Activated CD4-positive, alpha-beta T cell treated with anti-CD3 and anti-CD28 coated beads, Interleukin-2, amount 10 ng/mL, durations not matched to agents 7 days and 5 days (primary cell): ENCODE results near the gene KCNT1. TPM values are rescaled to one million over a fixed set of nuclear protein-coding genes. Genes with fewer than 3 reads are reported as not detected.

Experiments used
- CTCF ChIA-PET: fragments of 350-600 bp; sonication (Branson Sonifier 250); formaldehyde crosslinking; loops from one replicate; lab custom pipeline; 2021; ENCODE audit warnings: antibody characterized with exemption; lab: Charles Lee
- POLR2A ChIA-PET: fragments of 350-600 bp; sonication (Branson Sonifier 250); formaldehyde crosslinking; loops from one replicate; lab custom pipeline; 2021; ENCODE audit warnings: antibody characterized with exemption; lab: Charles Lee
- DNase-seq: peaks from one replicate; pipeline ENCODE4 v3.0.0-alpha.2; 2020
- H3K27ac Mint-ChIP-seq: one replicate; pipeline ENCODE4 v1.8.0; 2021; ENCODE audit warnings: mild to moderate bottlenecking, moderate library complexity, mixed read lengths
- H3K27me3 Mint-ChIP-seq: one replicate; pipeline ENCODE4 v1.8.0; 2021; ENCODE audit warnings: mixed read lengths
- H3K36me3 Mint-ChIP-seq: one replicate; pipeline ENCODE4 v1.8.0; 2021; ENCODE audit warnings: low read depth, mixed read lengths
- H3K4me1 Mint-ChIP-seq: one replicate; pipeline ENCODE4 v1.8.0; 2021; ENCODE audit warnings: mixed read lengths
- H3K4me3 Mint-ChIP-seq: one replicate; pipeline ENCODE4 v1.8.0; 2021; ENCODE audit warnings: mild to moderate bottlenecking, moderate library complexity, mixed read lengths
- H3K9me3 Mint-ChIP-seq: one replicate; pipeline ENCODE4 v1.8.0; 2021; ENCODE audit warnings: mixed read lengths
- total RNA-seq, 2 experiments: library from RNA; stranded (reverse); gene quantifications; one replicate each; pipeline ENCODE4 v1.2.3, GENCODE V29; 2021

The KCNT1 gene
- total RNA-seq, 2 experiments from 2014 or later = 0.08 TPM; not detected in 1

- CTCF ChIA-PET = no interaction called here
- Mint-ChIP-seq H3K27ac (no peak overlapping the region), H3K36me3 (no peaks in the 10 kb centered on the region), H3K4me1 (no peaks in the 10 kb centered on the region), H3K27me3 (no peaks in the 10 kb centered on the region), H3K9me3 (no peaks in the 10 kb centered on the region), H3K4me3 (no peak overlapping the region)
- POLR2A ChIA-PET = no interaction called here
- DNase-seq = no peak
These were observed 92.0 kb downstream of the KCNT1 start for GRCh38 chr9:135794057-135794335.

- H3K27ac Mint-ChIP-seq = no peak overlapping the region
- no peaks in the 10 kb centered on the region for H3K9me3 Mint-ChIP-seq
- H3K4me3 Mint-ChIP-seq = no peak overlapping the region
- CTCF ChIA-PET = no interaction called here
- DNase-seq = no peak
- no peaks in the 10 kb centered on the region for H3K36me3 Mint-ChIP-seq
- no peaks in the 10 kb centered on the region for H3K27me3 Mint-ChIP-seq
- no peaks in the 10 kb centered on the region for H3K4me1 Mint-ChIP-seq
- POLR2A ChIA-PET = no interaction called here
These were observed 92.4 kb downstream of the KCNT1 start for GRCh38 chr9:135794361-135794885.

GRCh38 chr9:135795391-135795790, 93.4 kb downstream of the KCNT1 start:
- no peaks in the 10 kb centered on the region for H3K9me3 Mint-ChIP-seq
- CTCF ChIA-PET = no interaction called here
- H3K27me3 Mint-ChIP-seq = no peaks in the 10 kb centered on the region
- H3K4me3 Mint-ChIP-seq = no peak overlapping the region
- no peak overlapping the region for H3K27ac Mint-ChIP-seq
- POLR2A ChIA-PET = no interaction called here
- DNase-seq = no peak
- H3K36me3 Mint-ChIP-seq = no peaks in the 10 kb centered on the region
- no peaks in the 10 kb centered on the region for H3K4me1 Mint-ChIP-seq

GRCh38 chr9:135796784-135797485, 95.0 kb downstream of the KCNT1 start:
- DNase-seq = no peak
- ChIA-PET POLR2A (no interaction called here), CTCF (interaction anchor here (1.1 kb wide), 1 partner anchor 12 kb away, joined by 3 read pairs; no protein-coding TSS in a partner anchor)
- H3K27ac Mint-ChIP-seq = no peak overlapping the region
- no peaks in the 10 kb centered on the region for H3K9me3 Mint-ChIP-seq
- H3K4me3 Mint-ChIP-seq = no peak overlapping the region
- no peaks in the 10 kb centered on the region for H3K27me3 Mint-ChIP-seq
- no peaks in the 10 kb centered on the region for H3K36me3 Mint-ChIP-seq
- H3K4me1 Mint-ChIP-seq = no peaks in the 10 kb centered on the region

- no peaks in the 10 kb centered on the region for H3K27me3 Mint-ChIP-seq
- POLR2A ChIA-PET = no interaction called here
- no peaks in the 10 kb centered on the region for H3K9me3 Mint-ChIP-seq
- H3K27ac Mint-ChIP-seq = no peak overlapping the region
- no peaks in the 10 kb centered on the region for H3K4me1 Mint-ChIP-seq
- CTCF ChIA-PET = no interaction called here
- H3K36me3 Mint-ChIP-seq = no peaks in the 10 kb centered on the region
- H3K4me3 Mint-ChIP-seq = no peak overlapping the region
- no peak for DNase-seq
These were observed 95.7 kb downstream of the KCNT1 start for GRCh38 chr9:135797507-135798262.

- no peaks in the 10 kb centered on the region for H3K36me3 Mint-ChIP-seq
- POLR2A ChIA-PET = no interaction called here
- no peak overlapping the region for H3K27ac Mint-ChIP-seq
- H3K27me3 Mint-ChIP-seq = no peaks in the 10 kb centered on the region
- no peak overlapping the region for H3K4me3 Mint-ChIP-seq
- H3K9me3 Mint-ChIP-seq = no peaks in the 10 kb centered on the region
- CTCF ChIA-PET = no interaction called here
- no peak for DNase-seq
- no peaks in the 10 kb centered on the region for H3K4me1 Mint-ChIP-seq
These were observed 96.2 kb downstream of the KCNT1 start for GRCh38 chr9:135798263-135798585.

GRCh38 chr9:135799261-135799660, 97.3 kb downstream of the KCNT1 start:
- ChIA-PET POLR2A (no interaction called here), CTCF (interaction anchor here (0.6 kb wide), 1 partner anchor 46 kb away, joined by 6 read pairs; no protein-coding TSS in a partner anchor)
- no peak for DNase-seq
- H3K9me3 Mint-ChIP-seq = no peaks in the 10 kb centered on the region
- no peaks in the 10 kb centered on the region for H3K4me1 Mint-ChIP-seq
- H3K27me3 Mint-ChIP-seq = no peaks in the 10 kb centered on the region
- no peak overlapping the region for H3K4me3 Mint-ChIP-seq
- H3K27ac Mint-ChIP-seq = no peak overlapping the region
- no peaks in the 10 kb centered on the region for H3K36me3 Mint-ChIP-seq

- H3K9me3 Mint-ChIP-seq = no peaks in the 10 kb centered on the region
- H3K27me3 Mint-ChIP-seq = no peaks in the 10 kb centered on the region
- no peak overlapping the region for H3K4me3 Mint-ChIP-seq
- no peaks in the 10 kb centered on the region for H3K36me3 Mint-ChIP-seq
- CTCF ChIA-PET = interaction anchor here (1.0 kb wide), 1 partner anchor 149 kb away, joined by 3 read pairs; no protein-coding TSS in a partner anchor
- POLR2A ChIA-PET = no interaction called here
- DNase-seq = no peak
- H3K27ac Mint-ChIP-seq = no peak overlapping the region
- H3K4me1 Mint-ChIP-seq = no peaks in the 10 kb centered on the region
These were observed 99.1 kb downstream of the KCNT1 start for GRCh38 chr9:135801070-135801469.

- Mint-ChIP-seq H3K27me3 (no peaks in the 10 kb centered on the region), H3K4me3 (no peak overlapping the region), H3K27ac (no peak overlapping the region), H3K9me3 (no peaks in the 10 kb centered on the region), H3K4me1 (no peaks in the 10 kb centered on the region), H3K36me3 (no peaks in the 10 kb centered on the region)
- DNase-seq = no peak
- ChIA-PET POLR2A (interaction anchor here (0.7 kb wide), 1 partner anchor 316 kb away, joined by 3 read pairs; the partner anchor contains the start of gene TMEM250), CTCF (no interaction called here)
These were observed 101.0 kb downstream of the KCNT1 start for GRCh38 chr9:135802876-135803419.

GRCh38 chr9:135803441-135803840, 101.5 kb downstream of the KCNT1 start:
- no peak for DNase-seq
- no peak overlapping the region for H3K4me3 Mint-ChIP-seq
- ChIA-PET CTCF (no interaction called here), POLR2A (interaction anchor here (0.7 kb wide), 1 partner anchor 315 kb away, joined by 3 read pairs; the partner anchor contains the start of gene TMEM250)
- no peaks in the 10 kb centered on the region for H3K36me3 Mint-ChIP-seq
- no peaks in the 10 kb centered on the region for H3K27me3 Mint-ChIP-seq
- H3K9me3 Mint-ChIP-seq = no peaks in the 10 kb centered on the region
- H3K4me1 Mint-ChIP-seq = no peaks in the 10 kb centered on the region
- no peak overlapping the region for H3K27ac Mint-ChIP-seq

GRCh38 chr9:135804581-135805421, 102.8 kb downstream of the KCNT1 start:
- POLR2A ChIA-PET = no interaction called here
- H3K27ac Mint-ChIP-seq = no peak overlapping the region
- H3K27me3 Mint-ChIP-seq = no peaks in the 10 kb centered on the region
- no peak overlapping the region for H3K4me3 Mint-ChIP-seq
- CTCF ChIA-PET = no interaction called here
- H3K4me1 Mint-ChIP-seq = no peaks in the 10 kb centered on the region
- H3K9me3 Mint-ChIP-seq = no peaks in the 10 kb centered on the region
- no peak for DNase-seq
- H3K36me3 Mint-ChIP-seq = no peaks in the 10 kb centered on the region

GRCh38 chr9:135805422-135806022, 103.5 kb downstream of the KCNT1 start:
- H3K9me3 Mint-ChIP-seq = no peaks in the 10 kb centered on the region
- no peak for DNase-seq
- no peak overlapping the region for H3K27ac Mint-ChIP-seq
- H3K27me3 Mint-ChIP-seq = no peaks in the 10 kb centered on the region
- H3K36me3 Mint-ChIP-seq = no peaks in the 10 kb centered on the region
- no peaks in the 10 kb centered on the region for H3K4me1 Mint-ChIP-seq
- H3K4me3 Mint-ChIP-seq = no peak overlapping the region
- POLR2A ChIA-PET = no interaction called here
- CTCF ChIA-PET = no interaction called here
